GM21619 (cell line): Measurements from ENCODE around the gene SLC30A7.
"Not testable (repeated sequence)": the region's sequence is repeated elsewhere in the genome, so short reads cannot be mapped to it uniquely, and the experiment has no call there.

Source experiments
- ATAC-seq: cut with Tn5 transposase; IDR thresholded peaks from one replicate; pipeline ENCODE4 v1.9.1; 2021; ENCODE audit not compliant: unreplicated experiment

SLC30A7 gene

GRCh38 chr1:100933555-100933954 is 37.7 kb downstream of the SLC30A7 start:
- ATAC-seq: not testable (repeated sequence)

DNA sequence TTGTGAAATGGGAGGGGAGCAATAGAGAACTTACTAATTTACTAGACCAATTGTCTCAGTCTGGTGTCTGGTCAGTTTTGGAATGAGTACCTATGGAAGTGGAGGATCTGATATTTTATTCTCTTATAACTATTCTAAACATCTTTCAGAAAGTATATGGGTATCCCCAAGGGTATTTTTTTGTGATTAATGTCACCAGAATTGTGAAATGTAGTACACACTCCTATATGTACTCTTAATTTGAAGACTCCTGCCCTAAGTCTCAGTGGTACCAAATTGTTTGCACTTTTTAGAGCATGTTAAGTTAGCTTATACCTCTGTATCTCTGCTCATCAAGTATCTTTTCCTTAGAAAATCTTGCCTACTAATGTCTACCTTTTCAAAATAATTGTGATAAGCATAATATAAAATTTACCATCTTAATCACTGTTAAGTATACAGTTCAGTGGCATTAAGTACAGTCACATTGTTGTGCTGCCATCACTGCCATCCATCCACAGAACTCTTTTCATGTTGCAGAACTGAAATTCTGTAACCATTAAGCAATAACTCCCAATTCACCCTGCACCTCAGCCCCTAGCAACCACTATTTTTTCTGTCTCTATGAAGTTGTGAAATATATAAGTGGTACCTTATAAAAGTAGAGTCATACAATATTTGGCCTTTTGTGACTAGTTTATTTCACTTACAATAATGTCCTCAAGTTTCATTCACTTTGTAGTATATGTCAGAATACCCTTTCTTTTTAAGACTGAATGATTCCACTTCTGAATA is 40.5 kb downstream of the SLC30A7 start:
- ATAC-seq: no peak

DNA sequence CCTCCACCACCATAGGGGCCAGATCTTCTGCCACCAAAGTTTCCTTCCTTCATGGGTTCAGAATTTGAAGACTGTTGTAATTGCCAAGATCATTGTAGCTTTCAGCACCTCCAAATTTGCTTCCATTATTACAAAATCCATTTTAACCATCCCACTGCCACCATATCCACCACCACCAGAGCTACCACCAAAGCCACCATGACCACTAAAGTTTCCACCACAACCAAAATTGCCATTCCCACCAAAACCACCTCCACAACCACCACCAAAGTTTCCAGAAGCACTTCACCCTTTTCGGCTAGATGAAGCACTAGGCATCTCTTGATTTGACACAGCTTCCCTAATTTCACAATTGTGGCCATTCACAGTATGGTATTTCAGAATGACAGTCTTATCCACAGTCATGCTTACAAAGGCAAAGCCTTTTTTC is 45.2 kb downstream of the SLC30A7 start:
- no peak for ATAC-seq

- no peak for ATAC-seq
Measured at GRCh38 chr1:100941580-100942216, 45.8 kb downstream of the SLC30A7 start.

DNA sequence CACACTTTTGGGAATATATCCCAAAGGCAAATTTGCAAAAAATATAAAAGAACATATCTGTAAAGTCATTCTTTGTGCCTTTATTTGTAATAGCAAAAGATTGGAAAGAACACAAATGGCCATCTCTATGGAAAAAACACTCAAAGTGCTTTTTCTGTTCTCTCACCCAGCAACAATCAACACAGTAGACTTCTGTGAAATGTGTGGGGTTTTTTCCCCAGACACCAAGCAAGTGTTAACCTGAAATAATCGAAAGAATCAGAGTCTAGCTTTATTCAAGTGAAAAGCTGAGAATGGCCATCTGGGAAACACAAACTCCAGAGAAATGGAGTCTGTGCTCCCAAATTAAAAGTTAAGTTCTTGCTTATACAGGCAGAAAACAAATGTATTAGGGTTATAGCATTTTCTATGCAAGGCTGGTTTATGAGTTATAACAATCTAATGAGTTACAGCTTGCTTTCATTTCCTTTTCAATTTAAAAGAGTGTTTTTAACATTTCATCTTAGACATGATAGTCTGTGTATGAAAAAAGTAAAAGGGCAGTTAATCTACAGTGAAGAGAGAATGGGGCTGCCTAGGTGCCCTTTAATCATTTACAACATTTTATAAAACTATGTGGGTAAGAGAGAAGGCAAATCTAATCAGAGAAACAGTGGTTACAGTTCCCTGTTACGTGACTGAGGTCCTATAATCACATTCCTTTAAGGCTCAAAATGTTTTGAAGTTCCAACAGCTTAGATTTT is 46.6 kb downstream of the SLC30A7 start:
- ATAC-seq: no peak

- ATAC-seq: no peak
Measured at GRCh38 chr1:100943533-100943932, 47.6 kb downstream of the SLC30A7 start.

GRCh38 chr1:100946064-100946463 is 50.2 kb downstream of the SLC30A7 start:
- not testable (repeated sequence) for ATAC-seq

DNA sequence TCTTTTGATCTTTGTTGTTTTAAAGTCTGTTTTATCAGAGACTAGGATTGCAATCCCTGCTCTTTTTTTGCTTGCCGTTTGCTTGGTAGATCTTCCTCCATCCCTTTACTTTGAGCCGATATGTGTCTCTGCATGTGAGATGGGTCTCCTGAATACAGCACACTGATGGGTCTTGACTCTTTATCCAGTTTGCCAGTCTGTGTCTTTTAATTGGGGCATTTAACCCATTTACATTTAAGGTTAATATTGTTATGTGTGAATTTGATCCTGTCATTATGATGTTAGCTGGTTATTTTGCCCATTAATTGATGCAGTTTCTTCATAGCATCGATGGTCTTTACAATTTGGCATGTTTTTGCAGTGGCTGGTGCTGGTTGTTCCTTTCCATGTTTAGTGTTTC is 51.9 kb downstream of the SLC30A7 start:
- not testable (repeated sequence) for ATAC-seq

DNA sequence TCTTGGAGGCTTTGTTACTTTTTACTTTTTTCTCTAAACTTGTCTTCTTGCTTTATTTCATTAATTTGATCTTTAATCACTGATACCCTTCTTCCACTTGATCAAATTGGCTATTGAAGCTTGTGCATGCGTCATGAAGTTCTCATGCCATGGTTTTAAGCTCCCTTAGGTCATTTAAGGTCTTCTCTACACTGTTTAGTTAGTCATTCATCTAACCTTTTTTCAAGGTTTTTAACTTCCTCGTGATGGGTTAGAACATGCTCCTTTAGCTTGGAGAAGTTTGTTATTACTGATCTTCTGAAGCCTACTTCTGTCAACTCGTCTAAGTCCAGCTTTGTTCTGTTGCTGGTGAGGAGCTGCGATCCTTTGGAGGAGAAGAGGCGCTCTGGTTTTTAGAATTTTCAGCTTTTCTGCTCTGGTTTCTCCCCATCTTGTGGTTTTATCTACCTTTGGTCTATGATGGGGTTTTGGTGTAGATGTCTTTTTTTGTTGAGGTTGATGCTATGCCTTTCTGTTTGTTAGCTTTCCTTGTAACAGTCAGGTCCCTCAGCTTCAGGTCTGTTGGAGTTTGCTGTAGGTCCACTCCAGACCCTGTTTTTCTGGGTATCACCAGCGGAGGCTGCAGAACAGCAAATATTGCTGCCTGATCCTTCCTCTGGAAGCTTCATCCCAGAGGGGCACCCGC is 53.0 kb downstream of the SLC30A7 start:
- ATAC-seq: not testable (repeated sequence)

DNA sequence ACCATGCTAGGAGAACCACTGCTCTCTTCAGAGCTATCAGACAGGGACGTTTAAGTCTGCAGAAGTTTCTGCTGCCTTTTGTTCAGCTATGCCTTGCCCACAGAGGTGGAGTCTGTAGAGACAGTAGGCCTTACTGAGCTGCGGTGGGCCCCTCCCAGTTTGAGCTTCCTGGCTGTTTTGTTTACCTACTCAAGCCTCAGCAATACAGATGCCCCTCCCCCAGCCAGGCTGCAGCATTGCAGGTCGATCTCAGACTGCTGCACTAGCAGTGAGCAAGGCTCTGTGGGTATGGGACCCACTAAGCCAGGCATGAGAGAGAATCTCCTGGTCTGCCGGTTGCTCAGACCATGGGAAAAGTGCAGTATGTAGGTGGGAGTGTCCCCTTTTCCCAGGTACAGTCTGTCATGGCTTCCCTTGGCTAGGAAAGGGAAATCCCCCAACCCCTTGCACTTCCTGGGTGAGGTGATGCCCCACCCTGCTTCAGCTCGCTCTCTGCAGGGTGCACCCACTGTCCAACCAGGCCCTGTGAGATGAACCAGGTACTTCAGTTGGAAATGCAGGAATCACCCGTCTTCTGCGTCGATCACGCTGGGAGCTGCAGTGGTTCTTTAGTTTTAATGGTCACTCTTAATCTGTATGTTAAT is 53.7 kb downstream of the SLC30A7 start:
- ATAC-seq: peak; percentile 82

DNA sequence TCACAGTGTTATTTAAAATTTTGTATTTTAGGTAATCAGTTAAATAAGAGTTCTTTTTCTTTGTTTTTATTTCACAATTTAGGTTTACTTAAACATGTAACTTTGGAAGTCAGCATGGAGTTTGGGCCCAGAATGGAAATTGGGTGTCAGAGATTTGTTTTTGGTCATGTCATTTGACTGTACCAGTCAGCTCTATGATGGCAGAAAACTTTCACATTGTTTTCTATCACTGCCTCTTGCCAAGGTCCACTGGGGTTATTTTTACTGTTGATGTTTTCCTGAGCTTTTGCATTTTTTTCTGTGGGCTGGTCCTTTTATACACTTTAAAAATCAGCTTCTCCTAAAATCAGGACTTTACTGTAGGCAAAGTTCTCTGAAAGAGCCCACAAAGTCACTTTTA is 54.4 kb downstream of the SLC30A7 start:
- no peak for ATAC-seq

- ATAC-seq: no peak
Measured at GRCh38 chr1:100950781-100951180, 54.9 kb downstream of the SLC30A7 start.

GRCh38 chr1:100952104-100952745 is 56.3 kb downstream of the SLC30A7 start:
- no peak for ATAC-seq

- not testable (repeated sequence) for ATAC-seq
Measured at GRCh38 chr1:100952970-100953369, 57.1 kb downstream of the SLC30A7 start.

- no peak for ATAC-seq
Measured at GRCh38 chr1:100953960-100954730, 58.3 kb downstream of the SLC30A7 start.

DNA sequence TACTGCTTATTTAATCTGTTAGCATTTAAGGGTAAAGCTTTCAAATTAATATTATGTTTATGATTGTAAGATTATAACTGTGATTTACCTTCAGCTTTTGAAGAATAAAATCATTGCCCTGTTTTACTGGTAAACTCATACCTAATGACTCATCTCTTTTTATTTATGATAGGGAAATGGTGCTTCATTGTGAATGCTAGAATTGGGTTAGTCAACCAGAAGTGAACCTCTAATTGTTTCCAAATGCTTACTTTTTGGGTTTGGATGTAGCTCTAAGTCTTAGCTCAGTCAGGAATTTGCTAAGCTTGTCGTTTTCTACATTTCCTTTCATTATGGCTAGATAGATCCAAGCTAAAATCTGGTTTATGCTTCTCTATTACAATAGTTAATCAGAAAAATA is 59.4 kb downstream of the SLC30A7 start:
- no peak for ATAC-seq

DNA sequence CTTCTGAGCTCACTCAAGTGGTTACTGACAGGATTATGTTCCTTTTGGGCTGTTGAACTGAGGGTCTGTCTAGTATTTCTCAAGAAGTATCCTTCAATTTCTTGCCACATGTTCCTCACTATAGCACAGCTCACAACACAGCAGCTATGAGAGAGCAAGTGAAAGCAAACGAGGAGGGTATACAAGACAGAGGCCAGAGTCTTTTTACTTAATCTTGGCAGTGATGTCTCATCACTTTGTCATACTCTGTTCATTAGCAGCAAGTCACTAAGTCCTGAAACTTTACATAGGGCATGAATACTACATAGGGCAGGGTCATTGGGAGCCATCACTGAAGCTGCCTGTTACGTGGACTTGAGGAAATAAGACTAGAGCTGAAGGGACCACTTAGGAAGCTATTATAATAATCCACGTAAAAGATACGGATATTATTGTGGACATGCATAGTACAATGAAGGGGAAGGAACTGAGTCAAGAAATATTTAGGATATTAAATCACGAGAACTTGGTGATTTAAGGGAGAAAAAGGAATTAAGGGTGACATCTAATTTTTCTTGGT is 63.7 kb downstream of the SLC30A7 start:
- no peak for ATAC-seq

DNA sequence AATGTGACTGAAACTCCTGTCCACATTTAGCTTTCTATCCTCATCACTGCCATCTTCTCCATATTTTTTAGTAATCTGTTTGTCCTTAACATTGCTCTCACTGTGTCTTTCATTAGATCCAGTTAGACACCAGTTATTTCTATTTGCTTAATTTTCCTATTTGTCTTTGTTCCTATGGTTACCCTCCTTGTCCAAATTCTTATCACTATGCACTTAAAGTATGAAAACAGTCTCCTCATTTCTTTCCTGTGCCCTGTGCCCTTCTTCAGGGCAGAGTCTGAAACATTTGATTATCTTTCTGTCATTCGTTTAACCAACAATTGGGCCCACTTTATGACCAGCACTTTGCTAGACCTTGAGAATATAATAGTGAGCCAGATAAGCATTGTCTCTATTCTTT is 64.2 kb downstream of the SLC30A7 start:
- ATAC-seq: no peak

GRCh38 chr1:100968621-100969020 is 72.7 kb downstream of the SLC30A7 start:
- ATAC-seq: no peak
